Measurements from ENCODE around the gene DDC.
"Not testable (repeated sequence)": the region's sequence is repeated elsewhere in the genome, so short reads cannot be mapped to it uniquely, and the experiment has no call there.

DDC gene

DNA sequence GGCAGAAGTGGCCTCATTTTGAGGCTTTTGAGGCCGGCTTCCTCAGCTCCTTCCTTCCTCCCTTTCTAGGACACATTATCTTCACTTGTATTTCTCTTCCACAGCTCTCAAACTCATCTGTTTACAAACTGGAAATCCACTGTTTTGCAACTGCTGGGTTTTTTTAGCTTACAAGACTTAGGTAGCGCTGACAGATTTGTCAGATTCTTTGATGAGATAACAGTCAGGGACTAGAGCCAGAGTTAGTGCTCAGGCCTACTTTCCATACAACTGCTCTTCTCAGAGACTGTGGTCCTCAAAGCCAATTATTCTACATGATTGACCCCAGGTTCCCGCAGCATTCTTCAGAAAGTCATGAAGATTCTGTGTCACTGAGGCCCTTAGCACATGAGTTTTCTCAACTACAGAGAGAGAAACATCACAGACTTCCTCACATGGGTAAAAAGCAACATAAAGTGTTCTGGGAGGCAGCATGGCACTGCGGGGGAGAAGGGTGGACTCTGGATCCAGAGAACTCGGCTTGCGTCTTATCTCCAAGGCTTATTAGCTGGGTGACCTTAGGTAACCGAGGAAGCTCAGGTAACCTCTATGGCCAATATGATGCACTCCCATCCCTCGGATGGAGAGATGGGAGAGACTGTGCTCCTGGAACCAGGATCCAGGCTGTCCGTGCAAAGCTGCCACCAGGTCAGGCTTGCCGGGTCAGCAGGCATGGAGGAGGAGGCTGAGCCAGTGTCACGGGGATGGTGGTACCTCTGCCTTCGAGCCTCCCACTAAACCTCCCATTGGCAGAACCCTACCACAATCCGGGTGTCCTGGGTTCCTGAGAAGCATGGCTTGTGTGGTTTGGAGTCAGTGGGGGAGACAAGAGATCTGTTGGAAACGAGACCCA is 10.5 kb downstream of the DDC start:
- DNase-seq (ENCODE audit: low read depth), result no peak

DNA sequence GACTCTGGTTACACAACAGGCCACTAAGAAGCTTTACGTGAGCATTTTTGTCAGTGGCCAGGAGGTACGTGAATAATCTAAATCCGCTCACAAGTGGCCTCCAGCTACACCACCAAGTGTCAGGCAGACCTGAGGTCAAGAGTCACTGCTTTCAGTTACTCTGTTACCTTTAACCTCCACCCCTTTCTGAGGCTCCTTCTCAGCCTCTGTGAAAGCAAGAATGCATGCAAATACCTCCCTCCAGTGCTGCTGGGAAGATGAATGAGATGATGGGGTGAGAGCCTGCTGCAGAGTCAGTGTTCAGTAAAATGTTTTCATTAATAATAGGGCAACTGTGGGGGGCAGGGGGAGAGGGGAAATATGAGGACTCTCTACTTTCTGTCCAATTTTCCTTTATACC is 11.2 kb downstream of the DDC start:
- DNase-seq (ENCODE audit: low read depth), result no peak

DNA sequence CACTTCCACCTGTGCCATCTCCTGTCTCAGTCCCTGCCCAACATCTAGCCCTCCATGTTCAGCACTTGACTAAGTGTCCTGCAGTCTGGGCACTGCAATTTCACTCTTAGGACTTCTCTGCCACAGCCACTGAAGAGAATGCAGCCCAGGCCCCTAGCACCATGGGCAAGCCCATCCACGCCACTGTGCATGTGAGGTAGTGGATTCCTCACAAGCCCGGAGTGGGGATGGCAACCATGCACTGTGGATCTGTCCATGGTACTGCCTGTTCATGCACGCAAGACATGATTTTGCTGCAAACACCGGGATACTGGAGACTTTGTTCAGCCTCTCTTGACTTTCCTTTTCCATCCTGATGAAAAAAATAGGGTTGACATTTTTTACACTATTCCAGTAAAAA is 12.3 kb downstream of the DDC start:
- DNase-seq (ENCODE audit: low read depth), result peak; percentile 62

DNA sequence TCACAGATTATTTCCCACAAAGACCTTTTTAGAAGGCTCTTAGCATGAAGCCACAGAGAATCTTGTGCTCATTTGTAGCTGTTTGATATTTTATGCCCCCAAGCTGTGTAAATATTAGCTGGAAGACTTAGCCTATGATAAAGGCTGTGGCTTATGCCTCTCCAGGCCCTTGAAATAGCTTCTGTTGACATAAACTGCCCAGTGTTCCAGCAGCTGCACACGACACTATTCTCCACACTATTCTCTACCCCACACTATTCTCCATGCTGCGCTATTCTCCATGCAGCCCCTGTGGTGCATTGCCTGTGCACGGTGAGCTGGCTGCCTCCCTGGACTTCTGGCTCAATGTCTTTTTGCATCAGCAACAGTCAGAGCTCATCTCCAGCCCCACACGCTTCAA is 13.1 kb downstream of the DDC start:
- DNase-seq (ENCODE audit: low read depth), result no peak

GRCh38 chr7:50545613-50546012 is 19.6 kb downstream of the DDC start:
- DNase-seq (ENCODE audit: low read depth), result not testable (repeated sequence)

DNA sequence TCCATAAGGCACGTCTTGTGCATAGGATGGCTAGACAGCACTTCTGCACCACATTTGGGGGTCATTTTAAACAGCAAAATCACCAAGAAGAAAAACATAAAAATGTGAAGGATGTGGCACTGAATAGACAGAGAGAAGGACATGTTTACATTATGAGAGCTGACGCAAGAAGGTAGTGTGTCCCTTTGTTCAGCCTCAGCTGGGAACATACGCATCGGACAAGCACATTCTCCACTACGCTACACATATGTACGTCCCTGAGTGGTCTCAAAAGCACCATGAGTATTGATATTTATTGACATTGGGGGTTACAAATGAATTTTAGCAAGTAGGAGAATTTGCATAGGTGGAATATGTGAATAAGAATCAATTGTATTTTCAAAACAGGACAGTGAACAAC is 20.2 kb downstream of the DDC start:
- no peak for DNase-seq (ENCODE audit: low read depth)

GRCh38 chr7:50543776-50544442 is 21.3 kb downstream of the DDC start:
- DNase-seq (ENCODE audit: low read depth), result no peak

DNA sequence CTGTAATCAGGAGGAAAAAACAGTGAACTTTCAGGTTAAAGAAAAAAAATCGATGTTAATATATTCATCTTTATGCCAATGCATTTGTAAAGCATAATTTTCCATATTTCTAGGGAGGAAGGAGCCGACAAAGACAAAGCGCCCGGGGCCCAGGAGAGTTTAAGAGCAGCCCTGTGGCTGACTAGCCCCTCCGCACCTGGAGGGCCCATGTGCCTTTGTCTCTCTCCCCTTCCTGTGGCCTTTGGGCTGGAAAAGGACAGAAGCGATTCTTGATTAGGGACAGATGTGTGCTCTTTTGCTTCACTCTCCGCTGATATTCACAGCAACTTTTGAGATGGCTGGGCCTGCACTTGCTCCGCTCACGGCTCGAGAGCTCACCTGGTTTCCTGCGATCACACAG is 23.1 kb downstream of the DDC start:
- no peak for DNase-seq (ENCODE audit: low read depth)

GRCh38 chr7:50540785-50541579 is 24.2 kb downstream of the DDC start:
- no peak for DNase-seq (ENCODE audit: low read depth)

DNA sequence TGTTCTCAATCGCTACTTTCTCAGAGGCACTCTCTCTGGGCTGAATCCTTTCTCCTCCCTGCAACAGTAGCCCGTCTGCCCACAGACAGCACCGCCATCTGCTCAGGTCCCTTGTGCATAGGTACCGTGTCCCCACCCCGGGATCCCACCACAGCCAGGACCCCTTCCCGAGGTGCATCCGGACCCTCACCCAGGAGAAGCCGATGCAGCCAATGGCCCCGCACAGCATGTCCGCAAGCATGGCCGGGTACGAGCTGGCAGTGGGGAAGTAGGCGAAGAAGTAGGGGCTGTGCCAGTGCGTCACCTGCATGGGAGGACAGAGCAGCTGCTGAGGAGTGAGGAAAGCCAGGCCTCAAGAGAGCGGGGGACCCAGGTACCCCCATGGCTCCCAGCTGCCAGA is 25.5 kb downstream of the DDC start:
- DNase-seq (ENCODE audit: low read depth), result no peak

- DNase-seq (ENCODE audit: low read depth), result no peak
Observed at GRCh38 chr7:50538478-50538877, 26.7 kb downstream of the DDC start.

DNA sequence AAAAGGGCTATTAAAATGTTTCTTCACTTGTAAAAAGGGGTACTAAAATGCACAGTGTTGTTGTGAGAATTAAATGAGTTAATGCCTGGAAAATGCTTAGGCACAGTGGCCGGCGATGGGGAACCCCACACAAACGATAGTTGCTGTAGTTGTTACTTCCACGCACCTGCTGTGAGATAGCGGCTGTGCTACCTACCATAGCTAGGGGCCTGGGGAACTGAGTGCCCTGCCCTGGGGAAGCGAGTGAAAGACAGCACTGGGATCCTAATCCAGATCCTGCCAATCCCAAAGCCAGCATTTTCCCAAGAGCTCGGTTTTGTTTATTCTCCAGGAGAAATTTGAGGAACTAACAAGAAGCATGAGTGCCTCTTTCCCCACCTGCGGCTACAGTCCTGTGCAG is 27.8 kb downstream of the DDC start:
- DNase-seq (ENCODE audit: low read depth), result no peak

DNA sequence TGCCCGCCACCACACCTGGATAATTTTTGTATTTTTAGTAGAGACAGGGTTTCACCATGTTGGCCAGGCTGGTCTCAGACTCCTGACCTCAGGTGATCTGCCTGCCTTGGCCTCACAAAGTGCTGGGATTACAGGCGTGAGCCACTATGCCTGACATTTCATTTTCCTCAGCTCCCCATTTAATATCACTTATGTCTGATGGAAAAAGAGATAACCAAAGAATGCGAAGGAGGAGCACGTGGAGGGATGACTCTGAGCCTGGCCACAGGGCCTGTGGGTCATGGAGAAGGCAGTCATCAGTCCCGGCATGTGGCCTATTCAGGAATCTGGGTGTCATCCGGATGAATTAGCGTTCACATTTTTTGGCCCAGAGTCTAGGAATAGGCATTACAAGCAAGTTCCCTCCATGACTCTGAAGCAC is 29.9 kb downstream of the DDC start:
- DNase-seq (ENCODE audit: low read depth), result peak; percentile 78

- DNase-seq (ENCODE audit: low read depth), result peak; percentile 99
Observed at GRCh38 chr7:50534690-50535290, 30.4 kb downstream of the DDC start.

GRCh38 chr7:50533866-50534265 is 31.3 kb downstream of the DDC start:
- no peak for DNase-seq (ENCODE audit: low read depth)

- DNase-seq (ENCODE audit: low read depth), result no peak
Observed at GRCh38 chr7:50531928-50532327, 33.3 kb downstream of the DDC start.

DNA sequence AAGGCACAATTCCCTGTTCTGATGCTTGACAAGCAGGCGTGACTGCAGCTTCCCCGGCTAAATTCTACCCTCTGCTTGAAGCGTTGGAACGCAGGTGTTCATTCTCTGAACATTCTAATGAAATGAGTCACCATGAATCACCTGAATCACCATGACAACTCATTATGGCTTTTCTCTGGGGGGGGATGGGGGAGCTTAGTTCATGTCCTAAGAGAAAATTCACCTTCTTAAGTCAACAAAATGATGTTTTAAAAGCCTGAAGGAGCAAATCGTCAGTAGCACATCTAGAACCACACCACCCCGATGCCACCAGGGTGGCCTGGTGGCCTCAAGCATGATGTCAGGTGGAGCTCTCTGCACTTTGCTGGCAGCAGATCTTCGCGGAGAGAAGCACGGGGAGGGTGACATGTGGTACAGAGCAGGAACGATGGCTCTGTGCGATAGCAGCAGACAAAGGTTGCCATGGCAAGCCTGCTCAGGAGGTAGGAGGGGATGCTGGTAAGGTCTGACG is 33.7 kb downstream of the DDC start:
- DNase-seq (ENCODE audit: low read depth), result peak; percentile 27

GRCh38 chr7:50530766-50531165 is 34.4 kb downstream of the DDC start:
- DNase-seq (ENCODE audit: low read depth), result no peak

GRCh38 chr7:50529093-50529862 is 35.9 kb downstream of the DDC start:
- DNase-seq (ENCODE audit: low read depth), result no peak

DNA sequence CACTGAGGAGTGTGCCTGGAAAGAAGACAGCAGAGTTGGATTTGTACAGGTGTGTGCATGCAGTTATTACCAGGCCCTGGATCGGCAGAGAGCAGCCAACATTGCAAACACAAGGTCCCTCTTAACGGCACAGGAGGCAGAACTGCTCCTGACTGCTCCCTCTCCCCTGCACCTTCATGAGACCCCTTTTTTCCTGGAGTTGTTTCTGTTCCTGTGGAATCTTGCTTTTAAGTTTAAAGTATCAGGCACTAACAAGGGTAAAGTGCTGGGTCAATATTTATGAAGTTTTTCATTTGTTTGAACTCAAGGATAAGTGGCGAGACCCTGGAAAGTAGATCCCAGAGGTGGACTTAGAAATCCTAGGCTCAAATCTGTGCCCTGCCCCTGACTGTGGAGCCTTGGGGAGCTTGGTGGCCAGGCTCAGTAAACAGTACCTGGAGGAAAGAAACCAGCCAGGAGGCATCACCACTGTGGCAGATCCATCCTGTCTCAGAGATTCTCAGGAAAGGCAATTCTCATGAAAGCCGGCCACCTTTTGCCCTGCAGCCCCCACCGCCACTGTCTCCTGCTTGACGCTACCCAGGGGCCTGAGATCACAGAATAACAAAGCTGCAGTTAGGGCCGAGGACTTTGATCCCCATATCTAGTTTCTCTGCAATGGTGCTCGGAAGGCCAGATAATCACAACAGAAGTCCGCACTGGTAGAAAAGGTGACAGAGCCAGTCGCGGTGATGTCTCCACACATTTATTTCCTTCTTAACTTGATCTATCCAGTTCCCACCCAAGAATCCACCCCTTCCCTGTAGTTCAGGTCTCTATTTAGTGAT is 36.7 kb downstream of the DDC start:
- DNase-seq (ENCODE audit: low read depth), result no peak
